A673 (cell line): ENCODE data around the gene PRKAG2. TPM values are rescaled to one million over a fixed set of nuclear protein-coding genes. Genes with fewer than 3 reads are reported as not detected.

ENCODE experiments used
- BruUV-seq: library from RNA; stranded (reverse); fragments of 400-500 nt; replicated peaks from 2 replicates; lab custom pipeline; 2021; lab: Mats Ljungman, UMichigan
- CTCF ChIA-PET: fragments of 300-600 bp; sonication (Branson Sonifier 250); formaldehyde crosslinking; loops from one replicate; lab custom pipeline; 2022; ENCODE audit warnings: antibody characterized with exemption; lab: Charles Lee
- POLR2A ChIA-PET: fragments of 300-600 bp; sonication (Branson Sonifier 250); formaldehyde crosslinking; loops from one replicate; lab custom pipeline; 2022; ENCODE audit warnings: antibody characterized with exemption; ENCODE audit not compliant: low non-redundant PET; lab: Charles Lee
- DNase-seq: peaks from one replicate; pipeline ENCODE4 v3.0.0-alpha.2; 2015; ENCODE audit warnings: low spot score
- H3K27ac ChIP-seq: fragments of 200-600 bp; sonication (generic); 2 replicates; pipeline ENCODE4 v1.5.1; 2016; ENCODE audit warnings: mixed run types, low read depth, mild to moderate bottlenecking, mixed read lengths, antibody characterized with exemption, low read length; ENCODE audit not compliant: poor library complexity, severe bottlenecking
- H3K27me3 ChIP-seq: fragments of 200-600 bp; sonication (generic); replicated peaks from 2 replicates; pipeline ENCODE4 v1.6.1; 2017; ENCODE audit warnings: mixed run types, low read depth, mild to moderate bottlenecking, mixed read lengths, antibody characterized with exemption, low read length; ENCODE audit not compliant: insufficient read depth, poor library complexity
- H3K36me3 ChIP-seq: fragments of 200-600 bp; sonication (generic); 2 replicates; pipeline ENCODE4 v1.6.1; 2016; ENCODE audit warnings: mixed run types, mild to moderate bottlenecking, mixed read lengths, antibody characterized with exemption, low read length; ENCODE audit not compliant: insufficient read depth, poor library complexity, severe bottlenecking
- H3K4me1 ChIP-seq: fragments of 200-600 bp; sonication (generic); 2 replicates; pipeline ENCODE4 v1.6.1; 2017; ENCODE audit warnings: mixed run types, mild to moderate bottlenecking, mixed read lengths, antibody characterized with exemption, low read length; ENCODE audit not compliant: insufficient read depth, poor library complexity, severe bottlenecking
- H3K4me3 ChIP-seq: fragments of 200-600 bp; sonication (generic); 2 replicates; pipeline ENCODE4 v1.5.1; 2016; ENCODE audit warnings: low read depth, mixed run types, mild to moderate bottlenecking, mixed read lengths, low read length; ENCODE audit not compliant: poor library complexity, severe bottlenecking
- H3K9me3 ChIP-seq: fragments of 200-600 bp; sonication (generic); 2 replicates; pipeline ENCODE4 v1.6.1; 2016; ENCODE audit warnings: mixed run types, low read depth, mild to moderate bottlenecking, mixed read lengths, antibody characterized with exemption, low read length; ENCODE audit not compliant: poor library complexity, severe bottlenecking
- EZH2 ChIP-seq: fragments of 200-600 bp; sonication (generic); IDR thresholded peaks from 2 replicates; pipeline ENCODE4 v1.6.1; 2017; ENCODE audit warnings: borderline replicate concordance, low read depth, mild to moderate bottlenecking, mixed read lengths, antibody characterized with exemption, low read length; ENCODE audit not compliant: poor library complexity, severe bottlenecking
- intact Hi-C: fragments of 100-400 bp; cut with micrococcal nuclease; formaldehyde crosslinking; loops from one replicate; pipeline ENCODE4 v1.10.0; 2022; ENCODE audit not compliant: unreplicated experiment
- total RNA-seq: library from RNA; stranded (reverse); gene quantifications from 2 replicates; pipeline ENCODE4 v1.2.3, GENCODE V29; 2021
- TF ChIP-seq, protein P1 (sequence below): fragments of 300-800, 200-600 bp; sonication (generic); conservative IDR thresholded peaks from 2 replicates; pipeline ENCODE4 v1.5.1; 2017; ENCODE audit warnings: low read depth, mild to moderate bottlenecking, antibody characterized with exemption, low read length, moderate library complexity, mixed read lengths

PRKAG2 gene
- total RNA-seq, 1 experiment from 2014 or later: 11.6 TPM

DNA sequence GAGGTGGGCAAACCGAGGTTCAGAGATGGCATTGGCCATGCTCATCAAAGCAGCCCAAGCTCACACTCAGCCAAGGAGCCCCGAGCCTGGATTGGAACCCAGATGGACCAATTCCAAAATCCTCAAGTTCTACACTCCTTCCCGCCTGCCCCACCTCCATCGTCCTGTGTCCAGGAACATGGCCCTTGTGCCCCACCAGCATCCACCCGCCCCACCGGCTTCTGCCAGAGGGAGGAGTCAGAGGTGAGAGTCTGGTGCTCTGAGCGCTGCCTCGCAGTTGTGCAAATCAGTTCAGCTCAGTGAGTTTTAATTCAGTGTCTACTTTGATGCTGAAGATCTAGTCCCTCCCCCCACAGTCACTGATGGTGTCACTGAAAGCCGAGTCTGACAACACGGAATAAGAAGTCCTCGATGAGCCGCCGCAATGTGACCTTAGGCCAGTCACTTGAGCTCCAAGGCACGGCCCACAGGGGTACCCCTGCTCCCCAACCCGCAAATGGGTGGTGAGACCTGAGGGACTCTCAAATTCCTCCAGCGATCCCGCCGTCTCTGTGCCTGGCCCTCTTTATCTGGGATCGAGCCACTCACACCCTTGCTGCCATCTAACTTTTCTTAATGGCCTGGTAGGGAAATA lies 26.3 kb downstream of the PRKAG2 start:
- H3K36me3 ChIP-seq: no peaks in the 10 kb centered on the region
- no peaks in the 10 kb centered on the region for H3K9me3 ChIP-seq
- no peak overlapping the region for H3K27ac ChIP-seq
- CTCF ChIA-PET: interaction anchor here (1.0 kb wide), 1 partner anchor 68 kb away, joined by 3 read pairs; no protein-coding TSS in a partner anchor
- TF ChIP-seq, protein P1, sequence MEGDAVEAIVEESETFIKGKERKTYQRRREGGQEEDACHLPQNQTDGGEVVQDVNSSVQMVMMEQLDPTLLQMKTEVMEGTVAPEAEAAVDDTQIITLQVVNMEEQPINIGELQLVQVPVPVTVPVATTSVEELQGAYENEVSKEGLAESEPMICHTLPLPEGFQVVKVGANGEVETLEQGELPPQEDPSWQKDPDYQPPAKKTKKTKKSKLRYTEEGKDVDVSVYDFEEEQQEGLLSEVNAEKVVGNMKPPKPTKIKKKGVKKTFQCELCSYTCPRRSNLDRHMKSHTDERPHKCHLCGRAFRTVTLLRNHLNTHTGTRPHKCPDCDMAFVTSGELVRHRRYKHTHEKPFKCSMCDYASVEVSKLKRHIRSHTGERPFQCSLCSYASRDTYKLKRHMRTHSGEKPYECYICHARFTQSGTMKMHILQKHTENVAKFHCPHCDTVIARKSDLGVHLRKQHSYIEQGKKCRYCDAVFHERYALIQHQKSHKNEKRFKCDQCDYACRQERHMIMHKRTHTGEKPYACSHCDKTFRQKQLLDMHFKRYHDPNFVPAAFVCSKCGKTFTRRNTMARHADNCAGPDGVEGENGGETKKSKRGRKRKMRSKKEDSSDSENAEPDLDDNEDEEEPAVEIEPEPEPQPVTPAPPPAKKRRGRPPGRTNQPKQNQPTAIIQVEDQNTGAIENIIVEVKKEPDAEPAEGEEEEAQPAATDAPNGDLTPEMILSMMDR: no peak
- TF ChIP-seq EZH2: no peak
- H3K4me1 ChIP-seq: no peaks in the 10 kb centered on the region
- BruUV-seq: no TSS peak
- no peaks in the 10 kb centered on the region for H3K27me3 ChIP-seq
- no peak for DNase-seq
- POLR2A ChIA-PET: interaction anchor here (0.6 kb wide), 1 partner anchor 11 kb away, joined by 4 read pairs; no protein-coding TSS in a partner anchor
- no peak overlapping the region for H3K4me3 ChIP-seq
- intact Hi-C loops: no loop called here

DNA sequence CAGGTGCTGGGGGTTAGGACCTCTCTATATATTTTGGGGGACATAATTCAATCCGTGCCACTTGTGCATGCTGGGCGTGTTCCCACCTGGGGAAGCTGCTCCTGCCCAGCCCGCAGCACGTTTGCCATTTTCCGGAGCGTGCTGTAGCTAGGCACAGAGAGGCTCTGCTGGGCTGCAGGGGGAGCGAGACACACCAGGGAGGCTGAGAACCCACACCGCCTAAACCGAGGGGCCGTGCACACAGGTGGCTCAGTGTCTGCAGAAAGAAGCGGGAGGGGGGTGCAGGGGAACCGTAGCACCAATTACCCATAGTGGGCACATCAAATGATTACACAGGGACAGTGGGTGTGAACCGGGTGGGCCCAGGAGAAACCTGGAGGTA lies 27.0 kb downstream of the PRKAG2 start:
- no peak for DNase-seq
- TF ChIP-seq, protein P1: no peak
- no peak for TF ChIP-seq EZH2
- ChIA-PET CTCF (no interaction called here), POLR2A (no interaction called here)
- H3K27ac ChIP-seq: no peak overlapping the region
- intact Hi-C loops: no loop called here
- H3K36me3 ChIP-seq: no peaks in the 10 kb centered on the region
- H3K4me3 ChIP-seq: no peak overlapping the region
- no TSS peak for BruUV-seq
- no peaks in the 10 kb centered on the region for H3K4me1 ChIP-seq
- no peaks in the 10 kb centered on the region for H3K27me3 ChIP-seq
- no peaks in the 10 kb centered on the region for H3K9me3 ChIP-seq

DNA sequence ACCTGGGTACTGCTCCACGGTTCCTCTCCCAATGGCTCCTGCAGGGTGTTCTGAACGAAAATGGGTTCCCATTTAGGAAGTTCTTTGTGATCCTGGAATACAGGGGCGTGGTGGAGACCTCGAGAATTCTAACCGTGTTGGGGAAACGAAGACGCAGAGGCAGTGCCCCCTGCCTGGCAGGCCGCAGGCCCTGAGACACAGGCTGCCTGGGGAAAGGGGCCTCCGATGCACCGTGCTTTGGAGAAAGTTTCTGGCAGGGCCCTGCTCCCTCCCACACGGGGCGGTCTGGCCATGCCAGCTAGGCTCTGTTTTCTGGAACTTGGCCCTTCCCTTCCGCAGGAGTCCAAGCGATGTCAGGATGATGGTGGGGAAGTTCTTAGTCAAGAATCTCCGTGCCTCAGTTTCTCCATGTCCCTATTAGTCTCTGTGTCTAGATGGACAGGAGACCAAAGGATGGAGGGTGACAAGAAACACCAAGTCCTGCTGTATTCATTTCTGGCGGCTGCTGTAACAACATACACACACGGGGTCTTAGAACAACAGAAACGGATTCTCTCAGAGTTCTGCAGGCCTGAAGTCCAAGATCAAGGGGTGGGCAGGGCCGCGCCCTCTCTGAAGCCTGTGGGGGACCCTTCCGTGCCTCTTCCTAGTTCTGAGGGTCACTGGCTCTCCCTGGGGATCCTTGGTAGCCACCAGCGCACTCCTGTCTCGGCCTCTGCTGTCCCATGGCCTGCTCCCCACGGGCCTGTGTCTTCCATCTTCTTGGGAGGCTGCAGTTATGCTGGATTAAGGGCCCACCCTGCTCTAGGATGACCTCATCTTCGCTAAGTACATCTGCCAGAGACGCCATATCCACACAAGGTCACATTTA lies 27.7 kb downstream of the PRKAG2 start:
- intact Hi-C loops: no loop called here
- ChIA-PET CTCF (no interaction called here), POLR2A (no interaction called here)

More for the DNA sequence above, 27.7 kb downstream of the PRKAG2 start:
- no peak for TF ChIP-seq EZH2
- TF ChIP-seq, protein P1: no peak
- Histone ChIP-seq H3K27me3 (no peaks in the 10 kb centered on the region), H3K4me3 (no peak overlapping the region), H3K27ac (no peak overlapping the region), H3K36me3 (no peaks in the 10 kb centered on the region), H3K9me3 (no peaks in the 10 kb centered on the region), H3K4me1 (no peaks in the 10 kb centered on the region)
- BruUV-seq: no TSS peak
- DNase-seq: no peak
